CD4-positive, alpha-beta T cell (primary cell): ENCODE results near the gene BLMH. TPM values are rescaled to one million over a fixed set of nuclear protein-coding genes. Genes with fewer than 3 reads are reported as not detected.

ENCODE experiments used
- ATAC-seq: fragments of 200-7000 bp; cut with Tn5 transposase; one replicate; pipeline ENCODE4 v1.10.0; 2022; ENCODE audit warnings: mild to moderate bottlenecking; ENCODE audit not compliant: poor library complexity
- CTCF ChIA-PET: fragments of 350-600 bp; sonication (Branson Sonifier 250); formaldehyde crosslinking; loops from one replicate; lab custom pipeline; 2021; ENCODE audit warnings: antibody characterized with exemption, inconsistent platforms; lab: Charles Lee
- POLR2A ChIA-PET: fragments of 350-600 bp; sonication (Branson Sonifier 250); formaldehyde crosslinking; loops from one replicate; lab custom pipeline; 2021; ENCODE audit warnings: antibody characterized with exemption, inconsistent platforms; lab: Charles Lee
- DNase-seq, 14 experiments: peaks; one replicate each; pipeline ENCODE4 v3.0.0-alpha.2; 2013 to 2020; ENCODE audit warnings: mixed read lengths in 2 of 14
- H3K27ac ChIP-seq, 2 donors: one replicate each; pipeline versions ENCODE4 v1.5.1 to v1.7.0; 2013; ENCODE audit warnings: low read length in 2 of 2, low read depth in 1 of 2, mild to moderate bottlenecking in 1 of 2
- H3K27me3 ChIP-seq, 2 experiments: 1 replicate in 1 of 2; 2 replicates in 1 of 2; pipeline versions ENCODE4 v1.6.1 to v1.7.0; 2013; ENCODE audit warnings: low read length in 2 of 2, control low read depth in 1 of 2, mild to moderate bottlenecking in 1 of 2, moderate library complexity in 1 of 2; ENCODE audit not compliant: insufficient read depth in 2 of 2, control insufficient read depth in 1 of 2
- H3K36me3 ChIP-seq: one replicate; pipeline ENCODE4 v1.6.1; 2013; ENCODE audit warnings: low read length, control low read depth; ENCODE audit not compliant: insufficient read depth
- H3K4me1 ChIP-seq: one replicate; pipeline ENCODE4 v1.6.1; 2013; ENCODE audit warnings: low read length, control low read depth; ENCODE audit not compliant: insufficient read depth
- H3K4me3 ChIP-seq: one replicate; pipeline ENCODE4 v1.5.1; 2013; ENCODE audit warnings: mild to moderate bottlenecking, low read length, moderate library complexity
- H3K9me3 ChIP-seq, 2 experiments: 1 replicate in 1 of 2; 2 replicates in 1 of 2; pipeline versions ENCODE4 v1.6.1 to v1.7.0; 2013; ENCODE audit warnings: low read length in 2 of 2, mild to moderate bottlenecking in 2 of 2, control low read depth in 1 of 2, moderate library complexity in 1 of 2; ENCODE audit not compliant: control insufficient read depth in 1 of 2, insufficient read depth in 1 of 2
- H3K27ac Mint-ChIP-seq: one replicate; pipeline ENCODE4 v1.8.0; 2020; ENCODE audit warnings: mixed read lengths
- H3K27me3 Mint-ChIP-seq: one replicate; pipeline ENCODE4 v1.8.0; 2021; ENCODE audit warnings: mixed read lengths
- H3K36me3 Mint-ChIP-seq: one replicate; pipeline ENCODE4 v1.8.0; 2021; ENCODE audit warnings: low read depth, mixed read lengths
- H3K4me1 Mint-ChIP-seq: one replicate; pipeline ENCODE4 v1.8.0; 2021; ENCODE audit warnings: low read depth, mixed read lengths
- H3K4me3 Mint-ChIP-seq: one replicate; pipeline ENCODE4 v1.8.0; 2020; ENCODE audit warnings: mild to moderate bottlenecking, mixed read lengths
- H3K9me3 Mint-ChIP-seq: one replicate; pipeline ENCODE4 v1.8.0; 2020; ENCODE audit warnings: mixed read lengths
- intact Hi-C, 2 experiments: fragments of 100-400 bp; cut with DNase I in 1 of 2; cut with micrococcal nuclease in 1 of 2; formaldehyde crosslinking; loops; one replicate each; pipeline versions ENCODE4 v1.15.1 to v1.9.0; 2023 to 2025; cut with DNase I, micrococcal nuclease
- total RNA-seq, 174 experiments: library from RNA in 2 of 174; stranded (reverse) in 2 of 174; gene quantifications; one replicate each; pipeline ENCODE4 v1.2.3 and lab custom pipeline; 2021 to 2026
- TF ChIP-seq, protein P1 (sequence below): fragments of 200-600 bp; IDR thresholded peaks from one replicate; pipeline ENCODE4 v1.8.0; 2022; ENCODE audit warnings: antibody characterized with exemption, mild to moderate bottlenecking

The BLMH gene
- total RNA-seq, 2 experiments from 2014 or later, result 32.9 to 36.5 TPM

GRCh38 chr17:30333503-30334360 is 42.0 kb upstream of the BLMH start, which contains the start of gene TMIGD1:
Gene TMIGD1 (minus strand): TSS chr17:30334057. CDS start chr17:30332133, 1,924 bp downstream.
- H3K4me1 Mint-ChIP-seq, result peaks cover 52% of the 10 kb centered on the region
- H3K9me3 ChIP-seq, result no peaks in the 10 kb centered on the region
- peak within 1 kb of the TSS; percentile 82 for H3K27ac Mint-ChIP-seq
- H3K27me3 Mint-ChIP-seq, result no peaks in the 10 kb centered on the region
- no peak for DNase-seq
- H3K27ac ChIP-seq, result peak within 1 kb of the TSS; percentile 60 to 64
- CTCF ChIA-PET, result interaction anchor here (1.2 kb wide), 1 partner anchor 11 kb away, joined by 5 read pairs; no protein-coding TSS in a partner anchor
- H3K36me3 ChIP-seq, result no peaks in the 10 kb centered on the region
- ATAC-seq, result no peak
- H3K4me3 Mint-ChIP-seq, result peak within 1 kb of the TSS; percentile 72
- H3K4me1 ChIP-seq, result peaks cover 30% of the 10 kb centered on the region
- no peak within 1 kb of the TSS for H3K4me3 ChIP-seq
- no peaks in the 10 kb centered on the region for H3K36me3 Mint-ChIP-seq
- H3K27me3 ChIP-seq, result no peaks in the 10 kb centered on the region
- intact Hi-C loops, result no loop called here
- POLR2A ChIA-PET, result interaction anchor here (0.7 to 1.5 kb wide), 4 partner anchors 10 to 152 kb away, joined by 3 to 5 read pairs (median 4); no protein-coding TSS in a partner anchor
- no peaks in the 10 kb centered on the region for H3K9me3 Mint-ChIP-seq
- TF ChIP-seq, protein P1, sequence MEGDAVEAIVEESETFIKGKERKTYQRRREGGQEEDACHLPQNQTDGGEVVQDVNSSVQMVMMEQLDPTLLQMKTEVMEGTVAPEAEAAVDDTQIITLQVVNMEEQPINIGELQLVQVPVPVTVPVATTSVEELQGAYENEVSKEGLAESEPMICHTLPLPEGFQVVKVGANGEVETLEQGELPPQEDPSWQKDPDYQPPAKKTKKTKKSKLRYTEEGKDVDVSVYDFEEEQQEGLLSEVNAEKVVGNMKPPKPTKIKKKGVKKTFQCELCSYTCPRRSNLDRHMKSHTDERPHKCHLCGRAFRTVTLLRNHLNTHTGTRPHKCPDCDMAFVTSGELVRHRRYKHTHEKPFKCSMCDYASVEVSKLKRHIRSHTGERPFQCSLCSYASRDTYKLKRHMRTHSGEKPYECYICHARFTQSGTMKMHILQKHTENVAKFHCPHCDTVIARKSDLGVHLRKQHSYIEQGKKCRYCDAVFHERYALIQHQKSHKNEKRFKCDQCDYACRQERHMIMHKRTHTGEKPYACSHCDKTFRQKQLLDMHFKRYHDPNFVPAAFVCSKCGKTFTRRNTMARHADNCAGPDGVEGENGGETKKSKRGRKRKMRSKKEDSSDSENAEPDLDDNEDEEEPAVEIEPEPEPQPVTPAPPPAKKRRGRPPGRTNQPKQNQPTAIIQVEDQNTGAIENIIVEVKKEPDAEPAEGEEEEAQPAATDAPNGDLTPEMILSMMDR, result no peak

GRCh38 chr17:30332057-30332542 is 40.4 kb upstream of the BLMH start:
- ATAC-seq (peak; percentile 87), DNase-seq (peak in 13 of 14 experiments; percentile 23 to 89 (median 49))
- no peaks in the 10 kb centered on the region for H3K27me3 Mint-ChIP-seq
- H3K4me1 Mint-ChIP-seq, result peaks cover 56% of the 10 kb centered on the region
- intact Hi-C loops, result loop anchor here in 1 of 2 experiments (1.0 kb wide), 2 partner anchors 9 to 41 kb away; partner anchors contain the start of gene BLMH
- H3K27ac Mint-ChIP-seq, result peak overlapping the region; percentile 82
- CTCF ChIA-PET, result interaction anchor here (0.7 to 1.4 kb wide), 2 partner anchors 31 to 33 kb away, joined by 3 to 4 read pairs; no protein-coding TSS in a partner anchor
- Histone ChIP-seq H3K27me3 (no peaks in the 10 kb centered on the region), H3K4me3 (no peak overlapping the region), H3K4me1 (peaks cover 30% of the 10 kb centered on the region), H3K36me3 (no peaks in the 10 kb centered on the region), H3K27ac (peak overlapping the region; percentile 60 to 64), H3K9me3 (no peaks in the 10 kb centered on the region)
- no peaks in the 10 kb centered on the region for H3K36me3 Mint-ChIP-seq
- POLR2A ChIA-PET, result interaction anchor here (0.6 to 2.6 kb wide), 7 partner anchors 9 to 1622 kb away, joined by 3 to 45 read pairs (median 3); partner anchors contain the start of genes BLMH and CPD
- H3K9me3 Mint-ChIP-seq, result no peaks in the 10 kb centered on the region
- H3K4me3 Mint-ChIP-seq, result peak overlapping the region; percentile 72
- TF ChIP-seq, protein P1, result no peak

DNA sequence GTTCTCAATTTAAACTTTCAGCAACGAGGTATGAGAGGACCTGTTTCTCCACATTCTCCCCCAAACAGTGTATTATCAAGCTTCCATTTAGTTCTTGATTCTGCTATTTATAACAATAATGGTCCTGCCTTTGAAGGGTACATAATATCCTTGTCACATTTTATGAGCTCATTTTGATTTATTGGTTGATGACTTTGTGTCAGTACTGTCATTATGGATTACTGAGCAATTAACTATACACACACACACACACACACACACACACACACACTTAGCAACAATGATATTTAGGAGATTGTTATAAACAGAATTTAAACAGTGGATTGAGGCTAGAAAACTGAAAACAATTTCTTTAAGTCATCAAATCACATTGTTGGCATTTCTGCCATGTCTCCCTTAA is 35.1 kb upstream of the BLMH start:
- CTCF ChIA-PET, result interaction anchor here (1.4 to 2.1 kb wide), 2 partner anchors 10 to 24 kb away, joined by 4 to 9 read pairs; no protein-coding TSS in a partner anchor
- H3K4me3 Mint-ChIP-seq, result no peak overlapping the region
- Histone ChIP-seq H3K9me3 (no peaks in the 10 kb centered on the region), H3K4me1 (peaks cover 50% of the 10 kb centered on the region), H3K4me3 (no peak overlapping the region), H3K27ac (no peak overlapping the region), H3K27me3 (no peaks in the 10 kb centered on the region), H3K36me3 (no peaks in the 10 kb centered on the region)
- TF ChIP-seq, protein P1, result no peak
- no peaks in the 10 kb centered on the region for H3K9me3 Mint-ChIP-seq
- DNase-seq, result no peak
- no peaks in the 10 kb centered on the region for H3K36me3 Mint-ChIP-seq
- H3K4me1 Mint-ChIP-seq, result peaks cover 73% of the 10 kb centered on the region
- no peak for ATAC-seq
- H3K27me3 Mint-ChIP-seq, result no peaks in the 10 kb centered on the region
- POLR2A ChIA-PET, result interaction anchor here (2.8 kb wide), 1 partner anchor 35 kb away, joined by 8 read pairs; the partner anchor contains the start of gene BLMH
- H3K27ac Mint-ChIP-seq, result peak overlapping the region; percentile 13
- intact Hi-C loops, result no loop called here
